Non-pigmented ciliary epithelial cell (primary cell): Measurements from ENCODE around the gene OR5H1.
"Not testable (repeated sequence)": the region's sequence is repeated elsewhere in the genome, so short reads cannot be mapped to it uniquely, and the experiment has no call there.

Experiments used
- DNase-seq: peaks from one replicate; pipeline ENCODE4 v3.0.0-alpha.2; 2010; ENCODE audit warnings: low read depth

OR5H1 gene

GRCh38 chr3:98130421-98130820 lies at the start of gene OR5H1:
OR5H1 (plus strand) TSS chr3:98130721; CDS start chr3:98132698, 1,977 bp downstream.
- DNase-seq = no peak

GRCh38 chr3:98086873-98087272 lies 43.6 kb upstream of the OR5H1 start, which contains the start of gene OR5AC2:
OR5AC2 (plus strand) TSS chr3:98087173; CDS start chr3:98087173, 0 bp downstream.
- no peak for DNase-seq

DNA sequence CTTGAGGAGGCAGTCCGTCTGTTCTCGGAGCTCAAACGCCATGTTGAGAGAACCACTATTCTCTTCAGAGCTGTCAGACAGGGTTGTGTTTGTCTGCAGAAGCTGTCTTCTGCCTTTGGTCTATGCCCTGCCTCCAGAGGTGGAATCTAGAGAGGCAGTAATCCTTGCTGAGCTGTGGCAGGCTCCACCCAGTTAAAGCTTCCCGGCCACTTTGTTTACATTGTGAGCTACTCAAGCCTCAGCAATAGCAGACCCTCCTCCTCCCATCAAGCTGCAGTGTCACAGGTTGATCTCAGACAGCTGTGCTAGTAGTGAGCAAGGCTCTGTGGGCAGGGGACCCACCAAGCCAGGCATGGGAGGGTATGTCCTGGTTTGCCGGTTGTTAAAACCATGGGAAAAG lies 34.6 kb upstream of the OR5H1 start:
- no peak for DNase-seq

DNA sequence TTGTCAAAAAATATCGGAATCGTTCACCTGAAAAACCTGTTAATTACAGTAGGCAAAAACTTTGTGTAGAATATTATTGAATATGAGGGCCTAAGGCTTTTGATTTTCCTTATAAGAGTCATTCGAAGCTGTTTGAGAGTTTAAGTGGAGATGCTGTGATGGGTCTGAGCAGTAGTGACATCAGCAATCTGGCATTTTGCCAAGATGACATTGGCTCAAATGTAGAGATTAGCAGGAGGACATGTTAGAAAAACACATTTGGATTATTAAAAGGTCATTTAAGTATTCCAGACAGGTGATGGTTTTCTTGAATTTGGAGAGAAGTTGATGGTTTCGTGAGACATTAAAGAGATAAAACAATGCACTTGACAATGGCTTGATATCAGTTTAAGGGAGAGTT lies 30.7 kb upstream of the OR5H1 start:
- DNase-seq = no peak

- DNase-seq = no peak
Observed at GRCh38 chr3:98108162-98108561, 22.4 kb upstream of the OR5H1 start.

- no peak for DNase-seq
Observed at GRCh38 chr3:98109807-98110549, 20.5 kb upstream of the OR5H1 start.

GRCh38 chr3:98110550-98110908 lies 20.0 kb upstream of the OR5H1 start:
- DNase-seq = no peak

GRCh38 chr3:98114264-98114663 lies 16.3 kb upstream of the OR5H1 start:
- no peak for DNase-seq

GRCh38 chr3:98115717-98116116 lies 14.8 kb upstream of the OR5H1 start:
- no peak for DNase-seq

- no peak for DNase-seq
Observed at GRCh38 chr3:98136631-98137030, 6.1 kb downstream of the OR5H1 start.

DNA sequence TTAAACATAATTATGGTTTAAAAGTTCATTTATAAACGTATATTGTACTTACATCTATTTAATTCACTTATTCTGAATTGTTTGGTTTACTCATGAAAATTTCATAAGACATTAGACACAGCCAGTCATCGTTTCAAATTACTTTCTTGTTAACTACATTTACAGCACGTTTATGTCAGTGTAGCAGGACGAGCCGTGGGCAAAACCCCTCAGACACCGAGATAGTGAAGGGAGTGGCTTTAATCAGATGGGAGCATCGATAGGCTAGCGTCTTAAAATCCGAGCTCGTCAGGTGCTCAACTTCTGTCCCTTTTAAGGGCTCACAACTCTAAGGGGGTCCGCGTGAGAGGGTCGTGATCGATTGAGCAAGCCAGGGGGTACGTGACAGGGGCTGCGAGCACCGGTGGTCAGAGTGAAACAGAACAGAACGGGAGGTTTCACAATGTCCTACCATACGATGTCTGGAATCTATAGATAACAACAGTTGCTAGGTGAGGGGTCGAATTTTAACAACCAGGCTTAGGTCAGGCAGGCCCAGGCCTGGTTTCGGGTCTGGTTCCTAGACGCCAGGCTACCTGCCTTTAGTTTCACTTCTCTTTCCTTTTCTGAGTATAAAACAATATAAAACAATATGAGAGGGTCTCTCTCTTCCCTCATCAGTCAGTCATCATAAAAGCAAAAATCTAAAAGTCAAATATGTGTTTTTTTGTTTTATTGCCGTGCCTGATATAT lies 7.5 kb downstream of the OR5H1 start:
- DNase-seq = not testable (repeated sequence)

- DNase-seq = no peak
Observed at GRCh38 chr3:98140531-98140930, 10.0 kb downstream of the OR5H1 start.

GRCh38 chr3:98147179-98147578 lies 16.7 kb downstream of the OR5H1 start, which contains the start of gene OR5H14:
OR5H14 (plus strand) TSS chr3:98147479; CDS start chr3:98149386, 1,907 bp downstream.
- no peak for DNase-seq

GRCh38 chr3:98148751-98149150 lies 18.2 kb downstream of the OR5H1 start:
- DNase-seq = no peak

GRCh38 chr3:98149456-98149855 lies 18.9 kb downstream of the OR5H1 start:
- not testable (repeated sequence) for DNase-seq

- DNase-seq = no peak
Observed at GRCh38 chr3:98151241-98151640, 20.7 kb downstream of the OR5H1 start.

- no peak for DNase-seq
Observed at GRCh38 chr3:98166396-98166795, 35.9 kb downstream of the OR5H1 start, which contains the start of gene OR5H15. OR5H15 (plus strand) TSS chr3:98166696; CDS start chr3:98168700, 2,004 bp downstream.

GRCh38 chr3:98171071-98171470 lies 40.5 kb downstream of the OR5H1 start:
- DNase-seq = no peak

GRCh38 chr3:98172621-98173020 lies 42.1 kb downstream of the OR5H1 start:
- DNase-seq = no peak

DNA sequence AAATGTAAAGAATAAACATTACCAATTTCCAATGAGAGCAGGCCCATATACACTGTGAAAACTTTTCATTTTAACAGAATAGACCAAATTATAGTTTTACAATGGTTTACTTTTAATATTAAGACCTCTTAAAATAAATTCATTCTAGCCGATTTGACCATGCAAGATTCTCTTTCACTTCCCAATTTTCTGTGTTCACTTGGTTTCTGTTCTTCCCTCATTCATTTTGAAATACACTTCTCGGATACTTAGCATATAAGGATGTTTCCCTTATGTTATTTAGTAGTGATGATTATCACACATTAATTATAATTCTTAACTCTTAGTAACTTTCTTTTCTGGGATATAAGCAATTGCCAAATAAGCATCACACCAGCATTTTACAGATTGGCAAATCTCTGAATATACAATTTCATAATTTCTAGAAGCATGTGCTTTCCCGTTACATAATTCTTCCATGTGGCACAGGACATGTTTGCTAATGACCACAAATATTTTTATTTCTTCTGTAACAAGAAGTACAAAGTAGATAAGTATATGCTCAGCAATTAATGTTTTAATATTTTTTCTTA lies 49.9 kb downstream of the OR5H1 start:
- DNase-seq = no peak

DNA sequence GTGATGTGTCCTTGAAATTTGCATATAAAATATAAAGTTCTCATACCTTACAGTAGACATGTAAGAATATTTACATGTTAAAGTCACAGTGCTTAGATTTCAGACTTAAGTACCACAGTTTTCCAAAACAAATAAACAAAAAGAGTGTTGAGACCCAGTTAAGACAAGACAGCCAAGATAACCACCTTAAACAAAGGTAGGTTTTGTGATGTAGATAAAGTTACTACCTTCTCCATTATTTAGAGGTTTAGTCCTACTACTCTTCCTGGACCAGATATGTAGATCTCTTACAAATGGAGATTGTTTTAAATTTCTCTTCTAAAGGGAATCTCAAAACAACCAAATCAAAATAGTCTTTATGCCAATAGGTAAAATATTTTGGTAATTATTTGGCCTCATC lies 51.7 kb downstream of the OR5H1 start:
- DNase-seq = no peak

- no peak for DNase-seq
Observed at GRCh38 chr3:98185180-98185579, 54.7 kb downstream of the OR5H1 start.
